Bladder microvascular endothelial cell (primary cell): ENCODE measurements around the gene C6orf136. TPM values are rescaled to one million over a fixed set of nuclear protein-coding genes. Genes with fewer than 3 reads are reported as not detected.

Source experiments
- total RNA-seq: library from RNA; depleted of rRNA; stranded (reverse); fragments of >200 nt; gene quantifications from 2 replicates; pipeline ENCODE4 v1.2.3, GENCODE V29; 2014

Gene C6orf136, protein sequence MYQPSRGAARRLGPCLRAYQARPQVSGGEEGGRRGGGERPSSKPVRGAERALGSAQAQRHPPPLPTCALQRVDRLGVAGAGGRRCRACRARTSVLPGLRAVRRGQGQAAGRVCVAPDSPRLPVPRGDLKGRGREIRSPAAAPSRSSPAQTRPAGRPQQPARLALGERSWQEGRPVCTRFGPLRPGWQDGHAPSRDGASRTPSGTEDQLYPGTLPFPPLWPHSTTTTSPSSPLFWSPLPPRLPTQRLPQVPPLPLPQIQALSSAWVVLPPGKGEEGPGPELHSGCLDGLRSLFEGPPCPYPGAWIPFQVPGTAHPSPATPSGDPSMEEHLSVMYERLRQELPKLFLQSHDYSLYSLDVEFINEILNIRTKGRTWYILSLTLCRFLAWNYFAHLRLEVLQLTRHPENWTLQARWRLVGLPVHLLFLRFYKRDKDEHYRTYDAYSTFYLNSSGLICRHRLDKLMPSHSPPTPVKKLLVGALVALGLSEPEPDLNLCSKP
- 1.8 and 2.5 TPM in 2 replicates for total RNA-seq

GRCh38 chr6:30646450-30647241 lies at the start of gene C6orf136:
TSS of gene C6orf136 (plus strand) at chr6:30647133. CDS start at chr6:30647232, 99 bp downstream.

GRCh38 chr6:30616811-30617564 lies 29.9 kb upstream of the C6orf136 start, which contains the start of gene PPP1R10:
TSS of gene PPP1R10 (minus strand) at chr6:30617243. CDS start at chr6:30609944, 7,299 bp downstream.

DNA sequence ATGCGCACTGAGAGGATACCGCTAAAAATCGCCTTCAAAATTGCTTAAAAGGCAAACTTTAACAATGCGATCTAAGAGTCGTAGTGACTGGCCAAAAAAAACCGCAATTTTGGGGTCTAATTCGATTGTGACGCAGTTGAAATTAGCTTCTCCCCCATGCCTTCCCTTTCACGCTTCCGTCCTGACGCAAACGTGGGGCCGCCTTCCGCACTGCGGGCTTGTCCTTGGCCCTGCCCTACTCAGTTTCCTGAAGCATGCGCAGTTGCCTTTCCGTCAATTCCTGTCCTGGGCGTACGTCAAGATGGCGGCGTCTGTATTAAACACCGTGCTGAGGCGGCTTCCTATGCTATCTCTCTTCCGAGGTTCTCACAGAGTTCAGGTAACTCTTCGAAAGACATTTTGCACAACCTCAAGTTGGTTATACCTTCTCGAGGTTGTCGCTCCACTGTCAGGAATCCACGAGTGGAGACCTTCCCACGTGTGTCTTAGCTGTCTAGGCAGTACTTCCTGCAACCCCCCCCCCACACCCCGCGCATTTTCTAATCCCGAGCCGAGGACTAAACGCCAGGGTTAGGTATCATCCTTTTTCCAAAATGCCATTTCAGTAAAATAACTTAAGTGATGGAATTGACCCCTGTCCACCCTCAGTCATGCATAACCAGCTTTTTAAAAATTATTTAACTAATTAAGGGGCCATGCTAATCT lies 29.2 kb upstream of the C6orf136 start, which contains the start of gene MRPS18B:
Gene MRPS18B, plus strand, starts transcription at position 276 of the 705 bp plus-strand sequence. Its CDS starts 26 bp downstream, at position 302.

DNA sequence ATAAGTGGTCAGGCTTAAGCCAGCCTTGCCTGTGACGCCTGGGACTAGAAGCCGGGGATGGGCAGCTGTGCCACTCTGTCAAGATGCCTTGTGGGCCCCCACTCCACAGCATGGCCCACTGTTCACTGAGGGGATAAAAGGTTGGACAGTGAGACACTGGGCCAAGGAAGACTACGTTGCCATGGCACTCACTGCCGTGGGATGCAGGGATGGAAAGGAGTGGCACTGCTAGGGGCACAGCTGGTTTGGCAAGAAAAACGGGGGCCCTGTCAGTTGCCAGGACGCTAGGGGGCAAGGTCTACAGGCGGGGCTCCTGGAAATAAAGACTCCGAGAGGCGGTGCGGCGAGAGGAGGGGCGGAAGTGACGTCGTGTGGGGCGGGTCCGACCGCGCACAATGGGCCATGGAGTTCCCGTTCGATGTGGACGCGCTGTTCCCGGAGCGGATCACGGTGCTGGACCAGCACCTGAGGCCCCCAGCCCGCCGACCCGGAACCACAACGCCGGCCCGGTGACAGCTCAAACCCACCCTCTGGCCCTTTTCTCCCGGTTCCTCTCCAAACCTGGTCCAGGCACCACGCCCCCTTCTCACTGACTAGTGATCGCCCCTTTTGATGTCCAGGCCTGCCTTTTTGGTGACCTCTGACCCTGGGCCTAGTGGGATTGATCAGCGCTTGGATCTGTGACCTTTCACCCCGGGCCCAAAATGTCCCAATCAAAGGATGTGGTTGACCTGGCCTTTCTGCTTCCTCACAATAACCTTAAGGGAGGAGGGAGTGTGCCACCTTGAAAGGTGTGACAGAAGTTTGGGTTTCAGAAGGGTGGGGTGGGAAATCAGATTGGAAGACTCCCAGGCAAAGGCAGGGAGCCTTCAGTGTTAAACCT lies 20.2 kb upstream of the C6orf136 start, which contains the start of gene ATAT1:
Gene ATAT1, plus strand, starts transcription at position 391 of the 883 bp plus-strand sequence.

GRCh38 chr6:30672445-30673253 lies 25.7 kb downstream of the C6orf136 start, which contains the start of gene DHX16:
TSS of gene DHX16 (minus strand) at chr6:30673006. CDS start at chr6:30672841, 165 bp downstream.

DNA sequence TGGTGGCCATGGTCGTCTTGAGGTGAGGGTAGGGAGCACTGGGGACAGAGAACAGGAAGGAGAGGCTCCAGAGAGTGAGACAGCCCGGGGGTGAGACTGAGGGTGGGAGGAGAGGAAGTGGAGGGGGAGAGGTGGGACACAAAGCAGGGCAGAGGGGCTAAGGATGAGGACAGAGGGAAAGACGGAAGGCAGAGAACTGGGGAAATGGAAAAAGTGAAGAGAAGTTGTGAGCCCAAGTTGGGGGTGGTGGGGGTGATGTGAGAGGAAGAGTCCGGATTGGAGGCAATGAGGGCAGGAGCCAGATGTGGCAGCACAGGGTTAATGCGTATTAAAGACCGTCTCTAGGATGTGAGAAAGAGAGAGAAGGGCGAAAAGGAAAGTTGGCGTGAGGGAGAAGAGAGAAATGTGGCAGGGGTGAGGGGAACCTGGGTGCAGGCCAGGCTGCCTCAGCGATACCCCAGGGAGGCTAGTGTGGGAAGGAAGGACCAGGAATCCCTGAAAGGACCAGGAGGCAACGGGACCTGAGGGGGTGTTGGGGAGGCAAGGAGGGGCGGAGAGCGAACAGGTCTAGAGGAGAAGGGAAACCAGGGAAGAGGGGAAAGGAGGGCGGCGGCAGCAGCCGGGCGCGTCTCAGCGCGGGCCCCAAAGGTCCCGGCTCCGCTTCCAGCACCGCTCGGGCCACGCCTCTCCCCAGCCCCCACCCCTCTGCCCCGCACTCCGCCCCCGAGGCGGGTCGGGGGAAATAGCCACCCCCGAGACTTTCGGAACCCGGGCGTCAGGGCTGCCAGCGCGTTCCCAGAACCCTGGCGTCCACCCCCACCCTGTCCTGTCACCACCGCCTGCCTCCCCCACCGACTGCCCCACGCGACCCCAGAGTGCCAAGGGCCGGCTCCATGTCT lies 39.3 kb downstream of the C6orf136 start, which contains the start of gene PPP1R18:
Gene PPP1R18, minus strand, starts transcription at position 637 of the 899 bp plus-strand sequence. Its CDS starts 627 bp downstream, at position 10.

DNA sequence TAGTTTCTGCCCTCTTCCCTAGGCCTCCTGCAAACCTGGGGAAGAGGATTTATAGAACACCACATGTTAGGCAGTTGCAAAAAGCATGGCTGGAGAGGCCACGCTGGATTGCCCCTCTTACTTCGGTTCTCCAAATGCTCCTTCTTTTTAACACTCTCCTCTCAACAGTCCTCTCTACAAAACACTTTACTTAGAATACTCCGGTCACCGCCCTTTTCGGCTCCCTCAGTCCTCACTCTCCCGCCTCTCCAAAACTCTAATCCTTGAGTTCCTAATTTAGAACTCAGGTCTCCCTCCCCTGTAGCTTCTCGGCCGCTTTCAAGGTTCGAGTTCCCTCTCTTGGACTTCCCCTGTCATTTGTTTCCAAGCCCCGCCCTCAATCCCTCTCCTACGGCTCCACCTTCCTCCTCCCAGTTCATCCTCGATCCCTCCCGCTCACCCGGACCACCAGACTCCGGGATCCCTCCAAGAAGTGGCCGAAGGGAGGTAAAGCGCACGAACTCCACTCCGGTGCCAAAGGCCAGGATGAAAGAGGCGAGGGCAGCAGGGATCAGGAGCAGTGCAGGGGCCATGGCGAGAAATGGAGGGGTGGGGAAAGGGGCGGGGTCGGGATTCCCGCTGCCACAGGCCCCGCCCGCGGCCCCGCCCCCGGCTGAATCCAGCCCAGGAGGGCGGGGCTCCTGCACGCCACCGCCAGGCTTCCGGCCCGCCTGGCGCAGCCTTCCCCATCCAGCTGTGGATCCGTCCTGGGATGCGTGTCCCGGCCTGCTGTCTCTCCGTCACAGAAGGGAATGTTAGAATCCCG lies 43.7 kb downstream of the C6orf136 start, which contains the start of gene NRM:
Gene NRM, minus strand, starts transcription at position 582 of the 805 bp plus-strand sequence. Its CDS starts 10 bp downstream, at position 572.

Other genes starting within 250 kb of the C6orf136 start
- 600 and 658 TPM in 2 replicates for gene HLA-E, start 157.6 kb upstream of the C6orf136 start, total RNA-seq
- 32.9 and 48.9 TPM in 2 replicates for gene GNL1, start 90.6 kb upstream of the C6orf136 start, total RNA-seq
- 1.3 and 3.2 TPM in 2 replicates for gene PRR3, start 89.8 kb upstream of the C6orf136 start, total RNA-seq
- 29.3 and 71.2 TPM in 2 replicates for gene ABCF1, start 75.7 kb upstream of the C6orf136 start, total RNA-seq
- 11.5 and 14.7 TPM in 2 replicates for gene PPP1R10, start 29.9 kb upstream of the C6orf136 start, total RNA-seq
- 25.9 and 46.6 TPM in 2 replicates for gene MRPS18B, start 29.3 kb upstream of the C6orf136 start, total RNA-seq
- 2.4 and 6.8 TPM in 2 replicates for gene ATAT1, start 20.3 kb upstream of the C6orf136 start, total RNA-seq
- gene DHX16, start 25.9 kb downstream of the C6orf136 start, total RNA-seq: 34.0 and 45.1 TPM in 2 replicates
- 47.6 and 53.7 TPM in 2 replicates for gene PPP1R18, start 39.5 kb downstream of the C6orf136 start, total RNA-seq
- 2.4 and 3.1 TPM in 2 replicates for gene NRM, start 43.9 kb downstream of the C6orf136 start, total RNA-seq
- gene MDC1, start 70.1 kb downstream of the C6orf136 start, total RNA-seq: 5.0 and 11.0 TPM in 2 replicates
- 319 and 527 TPM in 2 replicates for gene TUBB, start 73.2 kb downstream of the C6orf136 start, total RNA-seq
- 82.2 and 94.0 TPM in 2 replicates for gene FLOT1, start 95.6 kb downstream of the C6orf136 start, total RNA-seq
- gene IER3, start 97.4 kb downstream of the C6orf136 start, total RNA-seq: 63.0 and 94.9 TPM in 2 replicates
- gene DDR1, start 237.4 kb downstream of the C6orf136 start, total RNA-seq: 2.6 and 18.4 TPM in 2 replicates